Astrocyte (in vitro differentiated cells and primary cell): Measurements from ENCODE around the gene MRTFB. TPM values are rescaled to one million over a fixed set of nuclear protein-coding genes. Genes with fewer than 3 reads are reported as not detected.

Experiments used
- DNase-seq: peaks from one replicate; pipeline ENCODE4 v3.0.0-alpha.2; 2010; ENCODE audit warnings: low read depth
- FAIRE-seq: peaks from 2 replicates; lab custom pipeline; 2011; peaks lifted over from hg19 to GRCh38; lab: Jason Lieb, UNC
- H2AFZ ChIP-seq: 2 replicates; pipeline ENCODE4 v1.6.0; 2012; ENCODE audit warnings: low read depth, low read length, inconsistent platforms
- H3K27ac ChIP-seq: 2 replicates; pipeline ENCODE4 v1.5.1; 2011; ENCODE audit warnings: low read depth, low read length, inconsistent platforms
- H3K27me3 ChIP-seq: 2 replicates; pipeline ENCODE4 v1.6.0; 2011; ENCODE audit warnings: low read length, inconsistent platforms; ENCODE audit not compliant: insufficient read depth
- H3K36me3 ChIP-seq: 2 replicates; pipeline ENCODE4 v1.5.1; 2011; ENCODE audit warnings: low read length, inconsistent platforms; ENCODE audit not compliant: insufficient read depth
- H3K4me1 ChIP-seq: 2 replicates; pipeline ENCODE4 v1.5.1; 2011; ENCODE audit warnings: low read length, inconsistent platforms; ENCODE audit not compliant: insufficient read depth
- H3K4me2 ChIP-seq: 2 replicates; pipeline ENCODE4 v1.6.0; 2012; ENCODE audit warnings: low read length, inconsistent platforms
- H3K4me3 ChIP-seq: 2 replicates; pipeline ENCODE4 v1.5.1; 2011; ENCODE audit warnings: low read depth, mild to moderate bottlenecking, low read length, inconsistent platforms; ENCODE audit not compliant: insufficient read depth
- H3K79me2 ChIP-seq: 2 replicates; pipeline ENCODE4 v1.6.0; 2012; ENCODE audit warnings: mild to moderate bottlenecking, low read length, inconsistent platforms; ENCODE audit not compliant: insufficient read depth
- H3K9ac ChIP-seq: 2 replicates; pipeline ENCODE4 v1.6.0; 2012; ENCODE audit warnings: mild to moderate bottlenecking, low read length, inconsistent platforms
- H3K9me3 ChIP-seq: 2 replicates; pipeline ENCODE4 v1.5.1; 2012; ENCODE audit warnings: low read depth, mild to moderate bottlenecking, low read length, inconsistent platforms; ENCODE audit not compliant: insufficient read depth
- H4K20me1 ChIP-seq: 2 replicates; pipeline ENCODE4 v1.6.0; 2012; ENCODE audit warnings: low read length, inconsistent platforms; ENCODE audit not compliant: insufficient read depth
- H3K27ac Mint-ChIP-seq: one replicate; pipeline ENCODE4 v1.8.0; 2021; ENCODE audit warnings: mild to moderate bottlenecking, mixed read lengths; ENCODE audit not compliant: unreplicated experiment
- H3K27me3 Mint-ChIP-seq: one replicate; pipeline ENCODE4 v1.8.0; 2021; ENCODE audit warnings: low read depth, mixed read lengths; ENCODE audit not compliant: unreplicated experiment
- H3K36me3 Mint-ChIP-seq: one replicate; pipeline ENCODE4 v1.8.0; 2021; ENCODE audit warnings: low read depth, mixed read lengths; ENCODE audit not compliant: unreplicated experiment
- H3K4me1 Mint-ChIP-seq: one replicate; pipeline ENCODE4 v1.8.0; 2021; ENCODE audit warnings: low read depth, mixed read lengths; ENCODE audit not compliant: unreplicated experiment
- H3K4me3 Mint-ChIP-seq: one replicate; pipeline ENCODE4 v1.8.0; 2021; ENCODE audit warnings: mild to moderate bottlenecking, moderate library complexity, mixed read lengths; ENCODE audit not compliant: unreplicated experiment
- H3K9me3 Mint-ChIP-seq: one replicate; pipeline ENCODE4 v1.8.0; 2021; ENCODE audit warnings: mild to moderate bottlenecking, mixed read lengths; ENCODE audit not compliant: unreplicated experiment
- CTCF ChIP-seq: IDR thresholded peaks from 2 replicates; pipeline ENCODE4 v1.5.1; 2011; ENCODE audit warnings: low read depth, mild to moderate bottlenecking, inconsistent platforms, low read length, moderate library complexity; ENCODE audit not compliant: insufficient read depth
- EZH2 ChIP-seq: IDR thresholded peaks from 2 replicates; pipeline ENCODE4 v1.6.1; 2012; ENCODE audit warnings: mild to moderate bottlenecking, low read length, inconsistent platforms; ENCODE audit not compliant: insufficient read depth
- total RNA-seq: library from RNA; stranded (reverse); gene quantifications from 2 replicates; pipeline ENCODE4 v1.2.1, GENCODE V29; 2021

The MRTFB gene
- total RNA-seq, 1 donor from 2014 or later = 32.5 TPM

- peak overlapping the region; percentile 87 for H3K27ac Mint-ChIP-seq
- no peaks in the 10 kb centered on the region for H3K36me3 Mint-ChIP-seq
- Histone ChIP-seq H2AFZ (peak overlapping the region; percentile 71), H3K36me3 (no peaks in the 10 kb centered on the region), H3K9ac (peak overlapping the region; percentile 78), H3K4me2 (peak overlapping the region; percentile 90), H3K4me1 (peaks cover 10% of the 10 kb centered on the region), H3K79me2 (peaks cover 45% of the 10 kb centered on the region), H3K9me3 (no peaks in the 10 kb centered on the region), H3K27ac (peak overlapping the region; percentile 33), H3K4me3 (peak overlapping the region; percentile 75), H4K20me1 (peaks cover 41% of the 10 kb centered on the region), H3K27me3 (no peaks in the 10 kb centered on the region)
- H3K9me3 Mint-ChIP-seq = no peaks in the 10 kb centered on the region
- no peaks in the 10 kb centered on the region for H3K27me3 Mint-ChIP-seq
- no peak for DNase-seq
- peak overlapping the region; percentile 95 for H3K4me3 Mint-ChIP-seq
- TF ChIP-seq EZH2 (no peak), CTCF (no peak)
- H3K4me1 Mint-ChIP-seq = peaks cover 33% of the 10 kb centered on the region
- no peak for FAIRE-seq
Measured at GRCh38 chr16:14302399-14303181, 231.5 kb downstream of the MRTFB start.

- Histone ChIP-seq H3K36me3 (no peaks in the 10 kb centered on the region), H3K9ac (peak overlapping the region; percentile 78), H3K4me3 (peak overlapping the region; percentile 75), H3K27me3 (no peaks in the 10 kb centered on the region), H4K20me1 (peaks cover 48% of the 10 kb centered on the region), H2AFZ (peak overlapping the region; percentile 71), H3K4me1 (peaks cover 10% of the 10 kb centered on the region), H3K79me2 (peaks cover 51% of the 10 kb centered on the region), H3K27ac (no peak overlapping the region), H3K4me2 (peak overlapping the region; percentile 90), H3K9me3 (no peaks in the 10 kb centered on the region)
- FAIRE-seq (no peak), DNase-seq (no peak)
- Mint-ChIP-seq H3K27ac (peak overlapping the region; percentile 87), H3K27me3 (no peaks in the 10 kb centered on the region), H3K36me3 (no peaks in the 10 kb centered on the region), H3K9me3 (no peaks in the 10 kb centered on the region), H3K4me1 (peaks cover 38% of the 10 kb centered on the region), H3K4me3 (peak overlapping the region; percentile 95)
- TF ChIP-seq EZH2 (no peak), CTCF (no peak)
Measured at GRCh38 chr16:14303182-14303618, 232.1 kb downstream of the MRTFB start.
